SIG-M5 treated with dmso at 0.1 percent for 504 hours (cell line): Measurements from ENCODE around the gene CLDN11.
A peak's percentile ranks its signal among the peaks of the same experiment; 100 is the strongest.

ENCODE experiments used
- DNase-seq: peaks from one replicate; lab custom pipeline; 2025; ENCODE audit not compliant: unreplicated experiment; lab: John Stamatoyannopoulos, UW

The CLDN11 gene

GRCh38 chr3:170418422-170419398, at the start of gene CLDN11:
TSS of gene CLDN11 (plus strand) at chr3:170418868. CDS start at chr3:170419067, 199 bp downstream.
- DNase-seq = no peak

GRCh38 chr3:170368921-170369320, 49.7 kb upstream of the CLDN11 start:
- DNase-seq = no peak

- DNase-seq = no peak
These were observed 46.3 kb upstream of the CLDN11 start for GRCh38 chr3:170372190-170372879.

GRCh38 chr3:170383567-170383966, 35.1 kb upstream of the CLDN11 start:
- no peak for DNase-seq

- DNase-seq = no peak
These were observed 32.2 kb upstream of the CLDN11 start for GRCh38 chr3:170386468-170386867.

GRCh38 chr3:170387950-170388349, 30.7 kb upstream of the CLDN11 start:
- peak; percentile 14 for DNase-seq

GRCh38 chr3:170391108-170391507, 27.6 kb upstream of the CLDN11 start:
- DNase-seq = no peak

- DNase-seq = no peak
These were observed 21.0 kb upstream of the CLDN11 start for GRCh38 chr3:170397685-170398084.

- DNase-seq = no peak
These were observed 13.6 kb upstream of the CLDN11 start for GRCh38 chr3:170405101-170405500.

GRCh38 chr3:170410428-170411029, 8.1 kb upstream of the CLDN11 start:
- DNase-seq = peak; percentile 14

GRCh38 chr3:170413291-170413690, 5.4 kb upstream of the CLDN11 start:
- no peak for DNase-seq

- DNase-seq = peak; percentile 77
These were observed 4.4 kb upstream of the CLDN11 start for GRCh38 chr3:170414202-170414663.

GRCh38 chr3:170417090-170417489, 1.6 kb upstream of the CLDN11 start:
- no peak for DNase-seq

- DNase-seq = no peak
These were observed 954 bp downstream of the CLDN11 start for GRCh38 chr3:170419557-170420087.

- no peak for DNase-seq
These were observed 1.7 kb downstream of the CLDN11 start for GRCh38 chr3:170420307-170420821.

GRCh38 chr3:170421111-170421641, 2.5 kb downstream of the CLDN11 start:
- no peak for DNase-seq

GRCh38 chr3:170421758-170422157, 3.1 kb downstream of the CLDN11 start:
- no peak for DNase-seq

- no peak for DNase-seq
These were observed 4.4 kb downstream of the CLDN11 start for GRCh38 chr3:170423001-170423615.

GRCh38 chr3:170424879-170425278, 6.2 kb downstream of the CLDN11 start:
- DNase-seq = no peak

GRCh38 chr3:170425491-170426239, 7.0 kb downstream of the CLDN11 start:
- DNase-seq = no peak
